NCI-H1092 treated with DMSO at 0.1 percent for 48 hours (cell line): ENCODE data around the gene MAGI1.
"Not testable (repeated sequence)": the region's sequence is repeated elsewhere in the genome, so short reads cannot be mapped to it uniquely, and the experiment has no call there.

ENCODE experiments used
- DNase-seq: peaks from one replicate; lab custom pipeline; 2025; lab: John Stamatoyannopoulos, UW

Gene MAGI1

DNA sequence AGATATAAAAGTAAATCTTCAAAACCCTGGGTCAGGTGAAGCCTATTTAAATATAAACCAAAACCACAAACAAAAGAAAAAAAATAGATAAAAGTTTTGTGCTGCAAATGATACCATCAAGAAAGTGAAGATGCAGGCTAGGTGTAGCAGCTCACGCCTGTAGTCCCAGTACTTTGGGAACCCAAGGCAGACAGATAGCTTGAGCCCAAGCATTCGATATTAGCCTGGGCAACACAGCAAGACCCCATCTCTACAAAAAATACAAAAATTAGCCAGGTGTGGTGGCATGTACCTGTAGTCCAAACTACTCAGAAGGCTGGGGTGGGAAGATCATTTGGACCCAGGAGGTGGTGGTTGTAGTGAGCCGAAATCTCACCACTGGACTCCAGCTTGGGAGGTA lies 164.8 kb downstream of the MAGI1 start:
- no peak for DNase-seq

DNA sequence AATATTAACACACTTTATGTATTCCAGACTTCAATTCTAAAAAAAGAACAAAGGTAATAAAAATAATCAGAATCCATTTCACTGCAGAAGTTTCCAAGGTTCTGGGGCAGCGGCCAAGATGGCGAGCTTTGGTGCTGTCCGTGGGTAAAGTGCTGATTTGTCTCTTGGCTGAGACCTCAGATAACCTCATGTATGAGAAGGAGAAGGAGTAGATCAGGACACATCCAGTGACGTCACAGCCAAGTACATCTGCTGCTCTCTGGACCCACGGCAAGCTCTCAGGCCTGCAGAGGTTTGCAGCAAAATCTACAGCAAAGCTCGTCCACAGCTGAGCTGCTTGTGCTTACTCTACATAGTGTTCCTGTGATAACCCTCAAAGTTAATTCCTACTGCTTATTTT lies 165.7 kb downstream of the MAGI1 start:
- no peak for DNase-seq

DNA sequence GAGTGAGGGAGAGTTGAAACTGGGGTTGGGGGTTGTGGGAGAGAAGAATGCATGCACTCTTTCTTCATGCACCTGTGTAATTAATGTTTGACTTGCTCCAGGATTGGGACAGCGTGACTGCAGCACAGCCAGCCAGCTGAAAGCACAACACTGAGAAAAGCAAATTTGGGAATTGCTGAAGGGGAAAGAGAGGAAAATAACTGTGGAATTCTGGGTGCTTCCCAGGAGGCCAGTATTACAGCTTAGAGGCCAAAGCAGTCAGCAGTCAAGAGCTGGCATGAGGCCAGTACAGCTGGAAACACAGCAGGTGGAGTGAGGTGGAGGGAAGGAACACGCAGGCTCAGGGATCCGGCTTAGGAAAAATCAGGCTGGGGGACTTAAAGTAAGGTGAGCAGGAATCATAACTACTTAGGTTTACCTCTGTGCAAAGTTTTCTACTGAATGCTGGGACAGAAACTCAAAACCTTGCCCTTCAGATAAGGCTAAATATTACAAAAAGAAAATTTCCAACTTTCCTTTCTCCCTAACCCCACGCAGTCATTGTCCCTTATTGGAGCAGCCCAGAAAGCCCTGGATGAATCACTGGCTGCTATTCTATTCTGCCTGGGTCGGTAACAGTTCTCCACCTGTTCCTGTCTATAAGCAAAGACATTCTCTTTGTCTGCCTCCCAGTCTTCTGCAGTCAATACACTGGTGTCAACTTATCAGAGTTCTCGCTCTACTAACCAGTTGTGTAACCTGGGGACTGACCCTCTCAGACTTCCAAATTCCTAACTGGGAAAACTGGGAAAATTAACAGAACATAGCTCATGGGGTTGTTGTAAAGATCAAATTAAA lies 167.2 kb downstream of the MAGI1 start:
- DNase-seq = peak; percentile 69

DNA sequence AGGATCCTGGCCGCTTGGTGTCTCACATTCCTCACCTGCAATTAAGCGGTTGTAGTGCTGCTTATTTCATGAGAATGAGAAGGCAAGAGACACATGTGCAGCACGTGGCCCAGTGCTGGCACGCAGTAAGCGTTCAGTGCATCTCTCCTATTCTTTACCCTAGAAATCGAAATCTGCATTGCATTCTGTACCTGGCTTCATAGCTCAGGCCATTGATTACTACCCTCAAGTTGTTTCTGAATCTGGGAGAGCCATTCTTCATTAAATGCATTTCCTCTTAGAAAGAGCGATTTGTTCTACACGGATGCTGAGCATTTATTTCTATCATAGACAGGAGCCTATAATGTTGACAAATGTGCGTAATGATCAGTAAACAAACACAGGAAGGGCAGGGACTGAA lies 168.9 kb downstream of the MAGI1 start:
- no peak for DNase-seq

DNA sequence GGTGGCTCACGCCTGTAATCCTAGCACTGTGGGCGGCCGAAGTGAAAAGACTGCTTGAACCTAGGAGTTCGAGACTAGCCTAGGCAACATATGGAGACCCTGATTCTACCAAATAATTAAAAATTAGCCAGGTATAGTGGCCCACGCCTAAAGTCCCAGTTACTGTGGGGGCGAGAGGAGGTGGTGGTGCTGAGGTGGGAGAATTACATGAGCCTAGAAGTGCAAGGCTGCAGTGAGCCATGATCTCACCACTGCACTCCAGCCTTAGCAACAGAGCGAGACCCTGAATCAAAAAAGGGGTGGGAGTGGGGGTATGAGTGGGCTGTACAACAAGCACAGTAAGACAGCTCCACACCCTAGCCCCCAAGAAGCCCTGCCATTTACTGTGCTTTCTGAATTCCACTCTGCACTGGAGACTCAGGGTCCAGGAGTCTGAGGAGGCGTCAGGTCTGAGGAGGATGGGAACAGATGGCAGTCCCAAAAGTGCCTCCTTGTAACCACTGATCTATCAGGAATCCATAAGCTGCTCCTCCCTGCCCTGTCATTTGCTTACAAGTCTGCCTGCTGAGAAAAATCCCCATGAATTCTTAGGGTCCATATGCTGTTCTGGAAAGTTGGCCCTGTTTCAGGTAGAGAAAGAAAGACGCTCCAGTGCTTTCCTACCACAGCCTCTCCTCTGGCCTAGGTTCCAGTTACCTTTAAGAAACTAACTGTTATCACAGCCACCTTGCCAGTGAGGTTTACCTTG lies 171.1 kb downstream of the MAGI1 start:
- no peak for DNase-seq

GRCh38 chr3:65864357-65864904 lies 174.3 kb downstream of the MAGI1 start:
- no peak for DNase-seq

GRCh38 chr3:65861718-65862117 lies 177.0 kb downstream of the MAGI1 start:
- no peak for DNase-seq

- not testable (repeated sequence) for DNase-seq
Measured at GRCh38 chr3:65859612-65860011, 179.1 kb downstream of the MAGI1 start.

GRCh38 chr3:65858749-65859148 lies 180.0 kb downstream of the MAGI1 start:
- DNase-seq = no peak

GRCh38 chr3:65857327-65857726 lies 181.4 kb downstream of the MAGI1 start:
- no peak for DNase-seq

DNA sequence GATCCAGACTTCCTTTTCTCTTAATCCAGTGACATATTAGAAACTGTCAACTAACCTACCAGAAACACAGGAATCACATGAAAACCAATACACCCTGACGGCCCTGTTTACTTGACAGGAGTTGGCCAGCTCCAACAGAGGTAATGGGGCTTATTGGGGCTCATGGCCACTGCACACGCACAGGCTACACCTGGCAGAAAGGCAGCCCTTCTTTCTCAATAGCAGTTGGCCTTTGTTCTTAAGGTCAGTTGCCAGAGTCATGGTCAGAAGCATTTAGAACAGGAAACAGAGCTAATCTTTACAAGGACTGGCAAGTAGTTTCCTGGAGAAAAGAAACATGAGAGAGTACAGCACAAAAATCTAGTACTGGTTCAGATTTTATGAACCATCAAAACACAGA lies 181.8 kb downstream of the MAGI1 start:
- no peak for DNase-seq

- DNase-seq = no peak
Measured at GRCh38 chr3:65855370-65856100, 183.2 kb downstream of the MAGI1 start.

DNA sequence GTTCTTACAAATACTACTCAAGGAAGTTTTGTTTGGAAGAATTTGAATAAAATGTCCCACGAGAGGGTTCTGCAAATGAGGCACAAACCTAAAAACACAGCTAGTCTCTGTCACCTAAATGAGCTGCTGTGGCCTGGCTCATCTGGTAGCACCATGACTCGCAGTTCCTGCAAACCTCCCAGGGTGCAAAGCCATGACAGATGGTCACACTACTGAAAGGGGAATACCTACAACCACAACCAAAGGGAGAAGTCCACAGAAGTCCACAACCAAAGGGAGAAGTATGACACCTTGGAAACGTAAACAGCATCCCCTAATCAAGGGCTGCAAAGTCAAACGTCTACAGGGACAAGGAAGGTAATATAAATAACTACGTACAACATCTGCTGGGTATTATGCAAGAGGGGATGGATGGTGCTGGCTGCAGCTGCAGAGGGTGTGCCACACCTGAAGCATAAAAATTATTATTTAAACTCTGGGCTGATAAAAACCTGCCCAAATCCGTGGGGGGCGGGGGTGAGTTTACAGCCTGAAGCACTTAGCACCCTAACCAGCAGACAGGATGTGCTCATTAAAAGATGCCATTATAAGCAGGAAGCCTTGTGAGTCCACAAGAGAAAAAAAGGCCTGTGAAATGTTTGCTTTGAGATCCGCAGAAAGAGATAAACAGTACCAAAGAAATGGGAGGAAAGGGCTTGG lies 184.0 kb downstream of the MAGI1 start:
- DNase-seq = no peak

DNA sequence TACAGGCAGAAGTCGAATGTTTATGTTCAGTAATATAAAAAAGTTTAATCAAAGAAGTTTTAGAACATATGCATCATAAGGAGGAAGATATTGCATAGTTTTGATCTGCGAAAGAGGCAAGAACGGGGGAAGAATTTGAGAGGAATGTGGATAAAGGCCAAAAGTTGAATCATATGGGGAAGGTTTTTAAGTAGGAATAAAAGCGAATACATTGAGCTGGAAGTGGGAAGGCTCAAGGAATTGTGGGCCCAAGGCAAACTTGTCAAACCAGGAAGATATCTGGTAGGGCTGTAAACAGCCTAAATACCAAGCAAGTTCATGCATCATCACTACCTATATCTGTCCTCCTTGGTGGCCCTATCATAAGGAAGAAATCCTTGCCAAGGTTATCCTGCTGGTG lies 186.9 kb downstream of the MAGI1 start:
- no peak for DNase-seq

DNA sequence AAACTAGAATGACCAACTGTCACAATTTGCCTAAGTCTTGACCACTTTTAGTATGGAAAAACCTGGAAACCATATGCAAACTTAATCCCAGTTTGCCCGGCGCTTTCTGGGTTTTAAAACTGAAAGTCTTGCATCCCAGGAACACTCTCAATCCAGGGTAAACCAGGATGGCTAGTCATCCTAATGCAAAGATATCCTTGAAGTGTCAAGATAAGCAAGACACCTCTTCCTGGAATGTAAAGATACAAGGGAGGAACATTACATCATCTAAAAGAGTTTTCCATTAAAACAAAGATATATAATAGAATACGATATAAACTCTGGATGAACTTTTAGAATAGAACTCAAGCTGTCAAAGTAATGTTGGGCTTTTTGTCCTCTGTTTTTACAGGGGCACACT lies 188.5 kb downstream of the MAGI1 start:
- no peak for DNase-seq

DNA sequence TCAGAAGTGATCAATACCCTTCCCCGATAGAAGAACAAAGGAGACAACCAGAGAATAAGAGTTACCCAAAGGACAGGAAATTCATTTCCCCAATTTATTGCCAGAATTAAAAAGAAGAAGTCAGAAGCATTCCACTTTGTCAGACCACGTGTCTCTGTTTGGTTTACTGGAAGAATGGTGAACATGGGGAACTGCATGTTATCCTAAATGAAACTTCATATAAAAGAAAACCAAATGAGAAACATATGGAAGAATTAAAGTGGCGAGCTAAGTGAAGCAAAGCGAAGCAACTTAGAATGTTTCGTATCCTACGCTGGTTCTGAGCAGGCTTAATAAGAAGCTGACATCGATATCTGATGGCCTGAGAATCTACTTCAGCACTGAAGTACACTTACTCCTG lies 190.7 kb downstream of the MAGI1 start:
- no peak for DNase-seq

DNA sequence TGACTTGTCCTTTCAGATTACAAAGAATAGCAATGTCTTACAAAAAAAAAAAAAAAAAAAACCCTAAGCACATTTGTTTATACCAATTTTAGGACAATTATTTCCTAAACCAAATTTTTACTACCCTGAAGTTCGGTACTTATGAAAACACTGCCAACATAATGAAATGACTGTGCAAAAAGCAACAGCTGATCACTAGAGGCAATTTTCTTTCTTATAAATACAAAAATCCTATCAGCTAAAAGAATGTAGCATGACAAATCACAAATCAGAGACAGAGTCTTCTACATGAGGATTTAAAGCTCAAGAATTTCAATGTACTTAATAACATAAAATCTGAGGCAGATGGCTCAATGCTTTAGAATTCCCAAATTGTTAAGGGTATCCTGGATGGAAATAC lies 191.8 kb downstream of the MAGI1 start:
- no peak for DNase-seq

- no peak for DNase-seq
Measured at GRCh38 chr3:65844370-65844769, 194.3 kb downstream of the MAGI1 start.

DNA sequence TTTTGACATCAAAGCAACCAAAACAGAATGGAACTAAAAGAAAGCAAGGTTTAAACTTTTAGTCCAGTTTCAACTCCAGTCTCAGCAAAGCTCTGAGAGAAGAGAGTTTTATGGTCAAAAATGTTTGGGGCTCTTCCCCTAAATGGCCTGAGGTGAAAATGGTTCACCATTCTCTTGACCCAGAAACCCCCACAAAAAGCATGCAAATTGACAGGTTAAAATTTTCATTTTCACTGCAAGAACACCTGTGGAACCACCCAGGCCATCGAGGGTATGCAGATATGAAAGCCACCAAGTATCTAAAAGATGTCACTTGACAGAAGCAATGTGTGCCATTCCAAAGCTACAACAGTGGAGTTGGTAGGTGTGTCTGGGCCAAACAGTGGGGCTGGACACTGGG lies 195.0 kb downstream of the MAGI1 start:
- DNase-seq = no peak

GRCh38 chr3:65837604-65838003 lies 201.1 kb downstream of the MAGI1 start:
- no peak for DNase-seq

GRCh38 chr3:65836047-65836446 lies 202.7 kb downstream of the MAGI1 start:
- no peak for DNase-seq
